HepG2 (cell line): Measurements from ENCODE around the gene FRMD1.

ENCODE experiments used
- ATF7 ChIP-seq, 2 experiments: fragments of 450-650 bp in 1 of 2; sonication (generic) in 1 of 2; formaldehyde crosslinking in 1 of 2; IDR thresholded peaks; 2 replicates each; pipeline versions ENCODE4 v1.4.0 to v1.6.1; 2016 to 2020; ENCODE audit warnings: antibody characterized with exemption in 1 of 2, mild to moderate bottlenecking in 1 of 2, missing genetic modification reagents in 1 of 2
- YY1 ChIP-seq: IDR thresholded peaks from 2 replicates; pipeline ENCODE4 v1.6.1; 2011; ENCODE audit warnings: low read length, low read depth, moderate library complexity, mild to moderate bottlenecking; ENCODE audit not compliant: insufficient read depth, insufficient replicate concordance
- TF ChIP-seq, protein P1 (sequence below): sonication (generic); formaldehyde crosslinking; IDR thresholded peaks from 2 replicates; pipeline ENCODE4 v1.5.0; 2020; ENCODE audit warnings: mild to moderate bottlenecking, missing genetic modification reagents, moderate library complexity

DNA sequence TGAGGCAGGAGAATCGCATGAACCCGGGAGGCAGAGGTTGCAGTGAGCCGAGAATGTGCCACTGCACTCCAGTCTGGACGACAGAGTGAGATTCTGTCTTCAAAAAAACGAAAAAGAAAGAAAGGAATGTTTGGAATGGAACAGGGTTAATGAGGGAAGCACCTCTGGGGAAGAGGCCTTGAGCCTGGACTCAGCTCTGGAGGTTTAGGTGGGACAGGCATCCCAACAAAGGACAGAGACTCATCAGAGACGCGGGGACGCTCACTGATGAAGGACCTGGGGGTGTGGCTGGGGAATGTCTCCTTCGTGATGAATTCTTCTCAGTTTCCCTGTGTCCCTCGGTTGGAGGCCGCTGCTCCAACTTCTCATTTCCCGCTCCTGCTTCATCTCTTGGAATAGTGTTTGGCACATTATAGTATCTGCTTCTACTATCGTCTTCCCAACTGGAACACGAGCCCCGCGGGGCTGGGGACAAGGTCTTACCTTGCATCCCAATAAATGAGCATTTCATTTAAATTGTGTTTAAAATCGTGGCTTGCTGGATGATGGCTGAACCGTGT, 54.0 kb downstream of the FRMD1 start:
- TF ChIP-seq ATF7 (IDR thresholded peaks at IDR 0.05) (no peak), ATF7 (CRISPR knock-in tag; IDR thresholded peaks at IDR 0.05) (no peak), YY1 (no peak)
- TF ChIP-seq, protein P1, sequence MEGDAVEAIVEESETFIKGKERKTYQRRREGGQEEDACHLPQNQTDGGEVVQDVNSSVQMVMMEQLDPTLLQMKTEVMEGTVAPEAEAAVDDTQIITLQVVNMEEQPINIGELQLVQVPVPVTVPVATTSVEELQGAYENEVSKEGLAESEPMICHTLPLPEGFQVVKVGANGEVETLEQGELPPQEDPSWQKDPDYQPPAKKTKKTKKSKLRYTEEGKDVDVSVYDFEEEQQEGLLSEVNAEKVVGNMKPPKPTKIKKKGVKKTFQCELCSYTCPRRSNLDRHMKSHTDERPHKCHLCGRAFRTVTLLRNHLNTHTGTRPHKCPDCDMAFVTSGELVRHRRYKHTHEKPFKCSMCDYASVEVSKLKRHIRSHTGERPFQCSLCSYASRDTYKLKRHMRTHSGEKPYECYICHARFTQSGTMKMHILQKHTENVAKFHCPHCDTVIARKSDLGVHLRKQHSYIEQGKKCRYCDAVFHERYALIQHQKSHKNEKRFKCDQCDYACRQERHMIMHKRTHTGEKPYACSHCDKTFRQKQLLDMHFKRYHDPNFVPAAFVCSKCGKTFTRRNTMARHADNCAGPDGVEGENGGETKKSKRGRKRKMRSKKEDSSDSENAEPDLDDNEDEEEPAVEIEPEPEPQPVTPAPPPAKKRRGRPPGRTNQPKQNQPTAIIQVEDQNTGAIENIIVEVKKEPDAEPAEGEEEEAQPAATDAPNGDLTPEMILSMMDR, result no peak
